Stimulated activated CD8-positive, alpha-beta memory T cell treated with anti-CD3 and anti-CD28 coated beads, Interleukin-12 subunit alpha, Interleukin-12 subunit beta, amount 100 ng/mL, for 24 hours (primary cell): ENCODE results near the gene NUS1.
"Not testable (repeated sequence)": the region's sequence is repeated elsewhere in the genome, so short reads cannot be mapped to it uniquely, and the experiment has no call there.

Source experiments
- DNase-seq: peaks from one replicate; pipeline ENCODE4 v3.0.0-alpha.2; 2020; ENCODE audit errors: extremely low read depth

The NUS1 gene

GRCh38 chr6:117711369-117711768 is 36.1 kb downstream of the NUS1 start:
- DNase-seq = no peak

- DNase-seq = no peak
These were observed 43.6 kb downstream of the NUS1 start for GRCh38 chr6:117718895-117719294.

GRCh38 chr6:117721520-117721919 is 46.3 kb downstream of the NUS1 start:
- DNase-seq = not testable (repeated sequence)

GRCh38 chr6:117728626-117729025 is 53.4 kb downstream of the NUS1 start:
- DNase-seq = no peak

GRCh38 chr6:117729613-117730012 is 54.3 kb downstream of the NUS1 start:
- no peak for DNase-seq

GRCh38 chr6:117733341-117733740 is 58.1 kb downstream of the NUS1 start:
- no peak for DNase-seq

- DNase-seq = no peak
These were observed 64.6 kb downstream of the NUS1 start for GRCh38 chr6:117739869-117740268.

GRCh38 chr6:117740605-117741004 is 65.3 kb downstream of the NUS1 start:
- no peak for DNase-seq

- DNase-seq = not testable (repeated sequence)
These were observed 75.4 kb downstream of the NUS1 start for GRCh38 chr6:117750675-117751074.
